IMR-90 (cell line): Measurements from ENCODE around the gene HIVEP3. TPM values are rescaled to one million over a fixed set of nuclear protein-coding genes. Genes with fewer than 3 reads are reported as not detected.

Experiments used
- ATAC-seq: fragments of 200-7000 bp; cut with Tn5 transposase; 2 replicates; pipeline ENCODE4 v1.9.1; 2020; ENCODE audit warnings: low read depth, mild to moderate bottlenecking, moderate library complexity
- BruUV-seq: library from RNA; stranded (reverse); fragments of 400-500 nt; replicated peaks from 2 replicates; lab custom pipeline; 2021; lab: Mats Ljungman, UMichigan
- CTCF ChIA-PET: fragments of 300-600 bp; formaldehyde crosslinking; extraction: SDS; loops from one replicate; lab custom pipeline; 2021; ENCODE audit warnings: antibody characterized with exemption; lab: Yijun Ruan, JAX
- POLR2A ChIA-PET: fragments of 300-600 bp; sonication (Branson Sonifier 250); formaldehyde crosslinking; loops from one replicate; lab custom pipeline; 2022; ENCODE audit warnings: antibody characterized with exemption; ENCODE audit not compliant: unreplicated experiment; lab: Charles Lee
- DNase-seq: peaks from one replicate; pipeline ENCODE4 v3.0.0; 2013
- H2AFZ ChIP-seq: replicated peaks from 2 replicates; pipeline ENCODE3; 2013; ENCODE audit warnings: low read length, mild to moderate bottlenecking; ENCODE audit not compliant: poor library complexity
- H2AK5ac ChIP-seq: 2 replicates; pipeline ENCODE4 v1.6.1; 2013; ENCODE audit warnings: low read depth, low read length, inconsistent platforms
- H2AK9ac ChIP-seq: replicated peaks from 2 replicates; pipeline ENCODE3; 2013; ENCODE audit warnings: mild to moderate bottlenecking, low read depth, low read length, moderate library complexity; ENCODE audit not compliant: poor library complexity
- H2BK120ac ChIP-seq: 2 replicates; pipeline ENCODE4 v1.6.1; 2013; ENCODE audit warnings: low read depth, low read length, inconsistent platforms
- H2BK15ac ChIP-seq: 3 replicates; pipeline ENCODE4 v1.6.1; 2013; ENCODE audit warnings: low read depth, low read length, inconsistent platforms
- H2BK20ac ChIP-seq: 2 replicates; pipeline ENCODE4 v1.6.1; 2013; ENCODE audit warnings: low read depth, mild to moderate bottlenecking, inconsistent platforms, low read length, moderate library complexity
- H2BK5ac ChIP-seq: 2 replicates; pipeline ENCODE4 v1.6.1; 2013; ENCODE audit warnings: mild to moderate bottlenecking, low read depth, low read length, inconsistent platforms; ENCODE audit not compliant: poor library complexity, severe bottlenecking
- H3K14ac ChIP-seq: replicated peaks from 2 replicates; pipeline ENCODE4 v1.6.1; 2013; ENCODE audit warnings: low read depth, low read length, inconsistent platforms
- H3K18ac ChIP-seq: 2 replicates; pipeline ENCODE4 v1.6.1; 2013; ENCODE audit warnings: low read depth, low read length, control low read depth
- H3K23ac ChIP-seq: 2 replicates; pipeline ENCODE4 v1.6.1; 2013; ENCODE audit warnings: low read depth, low read length, inconsistent platforms
- H3K27ac ChIP-seq: 2 replicates; pipeline ENCODE4 v1.5.1; 2013; ENCODE audit warnings: mild to moderate bottlenecking, control low read depth, low read length; ENCODE audit not compliant: insufficient read depth
- H3K27me3 ChIP-seq: 2 replicates; pipeline ENCODE4 v1.6.1; 2013; ENCODE audit warnings: low read length; ENCODE audit not compliant: control insufficient read depth, insufficient read depth
- H3K36me3 ChIP-seq: 2 replicates; pipeline ENCODE4 v1.6.1; 2013; ENCODE audit warnings: low read length, mixed read lengths; ENCODE audit not compliant: control insufficient read depth, insufficient read depth
- H3K4ac ChIP-seq: 2 replicates; pipeline ENCODE4 v1.6.1; 2013; ENCODE audit warnings: low read depth, low read length, inconsistent platforms
- H3K4me1 ChIP-seq: 2 replicates; pipeline ENCODE4 v1.6.1; 2013; ENCODE audit warnings: low read length, mixed read lengths; ENCODE audit not compliant: control insufficient read depth, insufficient read depth
- H3K4me2 ChIP-seq: 2 replicates; pipeline ENCODE4 v1.6.1; 2013; ENCODE audit warnings: low read depth, mild to moderate bottlenecking, control low read depth, low read length, moderate library complexity
- H3K4me3 ChIP-seq: 2 replicates; pipeline ENCODE4 v1.5.1; 2013; ENCODE audit warnings: low read depth, mild to moderate bottlenecking, control low read depth, low read length, moderate library complexity; ENCODE audit not compliant: insufficient read depth
- H3K56ac ChIP-seq: 2 replicates; pipeline ENCODE4 v1.6.1; 2013; ENCODE audit warnings: low read length, inconsistent platforms; ENCODE audit not compliant: insufficient read depth; ENCODE audit errors: extremely low read depth
- H3K79me1 ChIP-seq, 2 experiments: 2 replicates each; pipeline ENCODE4 v1.6.1; 2013; ENCODE audit warnings: low read length in 2 of 2, inconsistent platforms in 1 of 2, low read depth in 1 of 2
- H3K9ac ChIP-seq: 2 replicates; pipeline ENCODE4 v1.6.1; 2013; ENCODE audit warnings: low read depth, low read length, control low read depth
- H3K9me1 ChIP-seq: 2 replicates; pipeline ENCODE4 v1.6.1; 2013; ENCODE audit warnings: low read length, inconsistent platforms; ENCODE audit not compliant: insufficient read depth
- H3K9me3 ChIP-seq: 2 replicates; pipeline ENCODE4 v1.6.1; 2013; ENCODE audit warnings: low read length; ENCODE audit not compliant: control insufficient read depth, insufficient read depth
- H4K20me1 ChIP-seq: 2 replicates; pipeline ENCODE4 v1.6.1; 2013; ENCODE audit warnings: low read length, inconsistent platforms; ENCODE audit not compliant: insufficient read depth
- H4K5ac ChIP-seq: 2 replicates; pipeline ENCODE4 v1.6.1; 2013; ENCODE audit warnings: mild to moderate bottlenecking, low read depth, low read length, control low read depth
- H4K8ac ChIP-seq, 2 experiments: 2 replicates each; pipeline ENCODE4 v1.6.1; 2013; ENCODE audit warnings: low read depth in 2 of 2, low read length in 2 of 2, control low read depth in 1 of 2, inconsistent platforms in 1 of 2
- H4K91ac ChIP-seq: 2 replicates; pipeline ENCODE4 v1.6.1; 2013; ENCODE audit warnings: low read depth, low read length, inconsistent platforms; ENCODE audit not compliant: insufficient read depth
- BHLHE40 ChIP-seq: fragments of 150-350 bp; IDR thresholded peaks from 2 replicates; pipeline ENCODE4 v1.6.1; 2016; ENCODE audit warnings: mild to moderate bottlenecking, low read depth, low read length
- CEBPB ChIP-seq: IDR thresholded peaks from 2 replicates; pipeline ENCODE4 v1.6.1; 2012; ENCODE audit warnings: low read depth, low read length, improper control_type of control experiment
- FOS ChIP-seq: fragments of 150-350 bp; IDR thresholded peaks from 2 replicates; pipeline ENCODE4 v1.6.1; 2016; ENCODE audit warnings: low read depth, low read length
- MAFK ChIP-seq: IDR thresholded peaks from 2 replicates; pipeline ENCODE4 v1.6.1; 2012; ENCODE audit warnings: low read depth, low read length, improper control_type of control experiment
- MAZ ChIP-seq: IDR thresholded peaks from 2 replicates; pipeline ENCODE4 v1.6.1; 2012; ENCODE audit warnings: low read depth, mild to moderate bottlenecking, low read length, improper control_type of control experiment, moderate library complexity, borderline replicate concordance
- MXI1 ChIP-seq: IDR thresholded peaks from 2 replicates; pipeline ENCODE4 v1.6.1; 2012; ENCODE audit warnings: low read depth, mild to moderate bottlenecking, low read length, moderate library complexity, borderline replicate concordance
- NFE2L2 ChIP-seq: fragments of 150-350 bp; IDR thresholded peaks from 2 replicates; pipeline ENCODE4 v1.6.1; 2016; ENCODE audit warnings: low read depth, mild to moderate bottlenecking, low read length
- RAD21 ChIP-seq: IDR thresholded peaks from 2 replicates; pipeline ENCODE4 v1.6.1; 2012; ENCODE audit warnings: low read length, improper control_type of control experiment
- RCOR1 ChIP-seq: IDR thresholded peaks from 2 replicates; pipeline ENCODE4 v1.6.1; 2012; ENCODE audit warnings: mild to moderate bottlenecking, low read length, improper control_type of control experiment; ENCODE audit not compliant: insufficient replicate concordance
- RFX5 ChIP-seq: IDR thresholded peaks from 2 replicates; pipeline ENCODE4 v1.8.0; 2012; ENCODE audit warnings: low read depth, mild to moderate bottlenecking, low read length, moderate library complexity
- SMC3 ChIP-seq: fragments of 150-350 bp; IDR thresholded peaks from 2 replicates; pipeline ENCODE4 v1.6.1; 2016; ENCODE audit warnings: low read depth, mild to moderate bottlenecking, antibody characterized with exemption, low read length, moderate library complexity
- WGBS, 2 experiments: methylation state at CpG; one replicate each; pipeline versions ENCODE4 v1.1.5 to v1.1.7; 2013; ENCODE audit warnings: missing lambda C conversion rate in 2 of 2; ENCODE audit not compliant: insufficient read length in 1 of 2; ENCODE audit errors: extremely low coverage in 2 of 2; 5-methylcytosine and 5-hydroxymethylcytosine counted together
- dilution Hi-C: fragments of 300-500 bp; cut with HindIII; formaldehyde crosslinking; loops from one replicate; pipeline ENCODE4 v1.14.3; 2018; ENCODE audit warnings: low sequenced_read_pairs; ENCODE audit not compliant: unreplicated experiment
- in situ Hi-C: fragments of 300-500 bp; cut with MboI; formaldehyde crosslinking; loops from 3 replicates; pipeline ENCODE4 v1.14.3; 2019; ENCODE audit warnings: low sequenced_read_pairs, inconsistent platforms, mixed read lengths
- intact Hi-C: fragments of 100-400 bp; cut with micrococcal nuclease; formaldehyde crosslinking; loops from 2 replicates; pipeline ENCODE4 v1.10.0; 2022
- polyA plus RNA-seq, 3 experiments: library from polyadenylated mRNA; depleted of rRNA; stranded (reverse); fragments of >200 nt; gene quantifications; 2 replicates each; pipeline ENCODE4 v1.2.3, GENCODE V29; 2012; ENCODE audit warnings: low replicate concordance in 1 of 3
- total RNA-seq: library from RNA; depleted of rRNA; stranded (reverse); fragments of >200 nt; gene quantifications from 2 replicates; pipeline ENCODE4 v1.2.3, GENCODE V29; 2012
- TF ChIP-seq, protein P1 (sequence below): fragments of 150-350 bp; IDR thresholded peaks from 2 replicates; pipeline ENCODE4 v1.6.1; 2017; ENCODE audit warnings: mild to moderate bottlenecking, antibody characterized with exemption, low read length, low read depth
- TF ChIP-seq, protein P2 (sequence below): conservative IDR thresholded peaks from 2 replicates; pipeline ENCODE4 v1.5.1; 2012; ENCODE audit warnings: mild to moderate bottlenecking, low read depth, low read length, improper control_type of control experiment
- TF ChIP-seq, protein P3 (sequence below): fragments of 150-350 bp; IDR thresholded peaks from 2 replicates; pipeline ENCODE4 v1.6.1; 2016; ENCODE audit warnings: low read depth, mild to moderate bottlenecking, low read length, moderate library complexity, borderline replicate concordance

The HIVEP3 gene
- total and polyA plus RNA-seq, 2 of the 4 experiments (the other 2 are of a cell fraction): 1.4 to 4.0 TPM

DNA sequence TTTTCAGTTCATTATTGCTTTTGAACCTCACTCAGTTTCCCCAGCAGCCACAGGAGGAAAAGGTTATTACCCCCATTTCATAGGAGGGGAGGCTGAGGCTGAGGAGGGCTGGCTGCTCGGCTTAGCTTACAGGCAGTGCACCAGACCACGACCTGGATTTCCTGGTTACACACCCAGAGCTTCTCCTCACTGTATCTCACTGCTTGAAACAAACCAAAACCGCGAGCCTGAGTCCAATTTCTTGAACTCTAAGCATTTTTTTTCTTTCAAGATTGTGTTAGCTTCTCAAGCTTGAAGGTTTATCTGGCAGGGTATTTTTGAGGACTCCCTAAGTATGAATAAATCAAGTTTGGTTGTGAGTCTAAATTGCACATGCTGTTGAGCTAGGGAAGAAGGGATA lies 245.3 kb downstream of the HIVEP3 start:
- H2AFZ ChIP-seq: peak overlapping the region; percentile 6
- H3K4me2 ChIP-seq: peak overlapping the region; percentile 14; the same call in 1 of the 2 replicates
- peak overlapping the region; percentile 37; the same call in 2 of the 3 replicates for H2BK15ac ChIP-seq
- peak overlapping the region; percentile 33 for H3K9ac ChIP-seq
- H3K27ac ChIP-seq: peak overlapping the region; percentile 86
- peak overlapping the region; percentile 70 for H3K18ac ChIP-seq
- H2AK5ac ChIP-seq: peak overlapping the region; percentile 79
- H4K8ac ChIP-seq: peak overlapping the region; percentile 77 to 80
- DNase-seq: peak; percentile 64
- peak overlapping the region; percentile 5 for H2AK9ac ChIP-seq
- H3K4ac ChIP-seq: peak overlapping the region; percentile 87
- no peaks in the 10 kb centered on the region for H3K9me3 ChIP-seq
- peak overlapping the region; percentile 64 for H2BK5ac ChIP-seq
- intact Hi-C loops (loop anchor here (5.0 kb wide), 1 partner anchor 96 kb away; no protein-coding TSS in a partner anchor), in situ Hi-C loops (no loop called here), dilution Hi-C loops (no loop called here)
- no CpG with 5 or more reads among the region's 4 CpGs for WGBS, 2 experiments
- no peaks in the 10 kb centered on the region for H3K27me3 ChIP-seq
- H3K79me1 ChIP-seq: peaks cover 0 to 12% of the 10 kb centered on the region in 2 experiments; a peak in 2 of 4 replicates
- no peak for ATAC-seq
- TF ChIP-seq RFX5: no peak
- TF ChIP-seq, protein P1, sequence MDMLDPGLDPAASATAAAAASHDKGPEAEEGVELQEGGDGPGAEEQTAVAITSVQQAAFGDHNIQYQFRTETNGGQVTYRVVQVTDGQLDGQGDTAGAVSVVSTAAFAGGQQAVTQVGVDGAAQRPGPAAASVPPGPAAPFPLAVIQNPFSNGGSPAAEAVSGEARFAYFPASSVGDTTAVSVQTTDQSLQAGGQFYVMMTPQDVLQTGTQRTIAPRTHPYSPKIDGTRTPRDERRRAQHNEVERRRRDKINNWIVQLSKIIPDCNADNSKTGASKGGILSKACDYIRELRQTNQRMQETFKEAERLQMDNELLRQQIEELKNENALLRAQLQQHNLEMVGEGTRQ: no peak
- TF ChIP-seq, protein P2, sequence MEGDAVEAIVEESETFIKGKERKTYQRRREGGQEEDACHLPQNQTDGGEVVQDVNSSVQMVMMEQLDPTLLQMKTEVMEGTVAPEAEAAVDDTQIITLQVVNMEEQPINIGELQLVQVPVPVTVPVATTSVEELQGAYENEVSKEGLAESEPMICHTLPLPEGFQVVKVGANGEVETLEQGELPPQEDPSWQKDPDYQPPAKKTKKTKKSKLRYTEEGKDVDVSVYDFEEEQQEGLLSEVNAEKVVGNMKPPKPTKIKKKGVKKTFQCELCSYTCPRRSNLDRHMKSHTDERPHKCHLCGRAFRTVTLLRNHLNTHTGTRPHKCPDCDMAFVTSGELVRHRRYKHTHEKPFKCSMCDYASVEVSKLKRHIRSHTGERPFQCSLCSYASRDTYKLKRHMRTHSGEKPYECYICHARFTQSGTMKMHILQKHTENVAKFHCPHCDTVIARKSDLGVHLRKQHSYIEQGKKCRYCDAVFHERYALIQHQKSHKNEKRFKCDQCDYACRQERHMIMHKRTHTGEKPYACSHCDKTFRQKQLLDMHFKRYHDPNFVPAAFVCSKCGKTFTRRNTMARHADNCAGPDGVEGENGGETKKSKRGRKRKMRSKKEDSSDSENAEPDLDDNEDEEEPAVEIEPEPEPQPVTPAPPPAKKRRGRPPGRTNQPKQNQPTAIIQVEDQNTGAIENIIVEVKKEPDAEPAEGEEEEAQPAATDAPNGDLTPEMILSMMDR: no peak
- no peak for TF ChIP-seq SMC3
- no peak for TF ChIP-seq RCOR1
- TF ChIP-seq BHLHE40: no peak
- TF ChIP-seq, protein P3, sequence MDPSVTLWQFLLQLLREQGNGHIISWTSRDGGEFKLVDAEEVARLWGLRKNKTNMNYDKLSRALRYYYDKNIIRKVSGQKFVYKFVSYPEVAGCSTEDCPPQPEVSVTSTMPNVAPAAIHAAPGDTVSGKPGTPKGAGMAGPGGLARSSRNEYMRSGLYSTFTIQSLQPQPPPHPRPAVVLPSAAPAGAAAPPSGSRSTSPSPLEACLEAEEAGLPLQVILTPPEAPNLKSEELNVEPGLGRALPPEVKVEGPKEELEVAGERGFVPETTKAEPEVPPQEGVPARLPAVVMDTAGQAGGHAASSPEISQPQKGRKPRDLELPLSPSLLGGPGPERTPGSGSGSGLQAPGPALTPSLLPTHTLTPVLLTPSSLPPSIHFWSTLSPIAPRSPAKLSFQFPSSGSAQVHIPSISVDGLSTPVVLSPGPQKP: no peak
- no peak for TF ChIP-seq CEBPB
- no peak for TF ChIP-seq NFE2L2
- TF ChIP-seq MXI1: no peak
- no peak for TF ChIP-seq MAFK
- no peak for TF ChIP-seq RAD21
- no peak for TF ChIP-seq MAZ
- no peak for TF ChIP-seq FOS
- H4K5ac ChIP-seq: peak overlapping the region; percentile 83
- no peaks in the 10 kb centered on the region for H4K20me1 ChIP-seq
- peak overlapping the region; percentile 64; the same call in 1 of the 2 replicates for H3K56ac ChIP-seq
- H3K4me1 ChIP-seq: peaks cover 46% of the 10 kb centered on the region
- H3K4me3 ChIP-seq: no peak overlapping the region
- CTCF ChIA-PET: no interaction called here
- peak overlapping the region; percentile 81 for H2BK120ac ChIP-seq
- H3K9me1 ChIP-seq: peaks cover 37% of the 10 kb centered on the region
- no TSS peak for BruUV-seq
- H3K23ac ChIP-seq: 0 out of 2 replicates have a peak overlapping the region, but pooled peaks have one; percentile 12
- H3K14ac ChIP-seq: peak overlapping the region; percentile 50
- H2BK20ac ChIP-seq: peak overlapping the region; percentile 84
- H3K36me3 ChIP-seq: no peaks in the 10 kb centered on the region
- POLR2A ChIA-PET: no interaction called here
- H4K91ac ChIP-seq: peak overlapping the region; percentile 87
